HG03175 (cell line): ENCODE data around the gene CDH13.

Experiments
- ATAC-seq: cut with Tn5 transposase; IDR thresholded peaks from one replicate; pipeline ENCODE4 v1.9.1; 2021; ENCODE audit warnings: mild to moderate bottlenecking, moderate library complexity; ENCODE audit not compliant: unreplicated experiment

The CDH13 gene

GRCh38 chr16:83768986-83769385 lies 1142.2 kb downstream of the CDH13 start:
- ATAC-seq, result no peak

DNA sequence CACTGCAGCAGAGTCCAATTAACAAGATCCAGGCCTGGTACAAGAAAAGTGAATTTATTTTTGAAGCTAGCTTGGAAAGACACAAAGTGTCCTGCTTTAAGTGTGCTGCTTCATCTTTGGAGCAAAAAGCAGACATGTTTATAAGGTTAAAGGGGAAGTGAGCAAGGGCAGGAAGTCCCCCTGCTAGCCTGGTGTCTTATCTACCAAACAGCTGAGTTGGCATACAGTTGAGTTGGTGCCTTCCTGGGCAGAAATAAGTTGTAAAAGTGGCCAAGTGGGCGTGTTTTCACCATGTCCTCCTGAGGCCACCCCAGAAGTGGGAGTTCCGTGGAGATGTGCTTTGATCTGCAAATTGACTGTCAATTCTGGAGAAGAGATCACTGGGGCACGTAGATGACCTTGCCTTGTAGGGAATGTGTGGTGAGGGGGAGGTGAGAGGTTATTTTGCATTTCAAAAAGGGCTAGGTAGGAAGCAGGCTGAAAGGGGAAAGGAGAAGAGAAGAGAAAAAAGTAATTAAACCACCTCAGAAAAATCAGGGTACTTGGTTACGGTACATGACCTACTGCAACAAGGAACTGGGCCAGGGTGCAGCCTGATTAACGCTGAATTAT lies 1142.7 kb downstream of the CDH13 start:
- ATAC-seq, result no peak

DNA sequence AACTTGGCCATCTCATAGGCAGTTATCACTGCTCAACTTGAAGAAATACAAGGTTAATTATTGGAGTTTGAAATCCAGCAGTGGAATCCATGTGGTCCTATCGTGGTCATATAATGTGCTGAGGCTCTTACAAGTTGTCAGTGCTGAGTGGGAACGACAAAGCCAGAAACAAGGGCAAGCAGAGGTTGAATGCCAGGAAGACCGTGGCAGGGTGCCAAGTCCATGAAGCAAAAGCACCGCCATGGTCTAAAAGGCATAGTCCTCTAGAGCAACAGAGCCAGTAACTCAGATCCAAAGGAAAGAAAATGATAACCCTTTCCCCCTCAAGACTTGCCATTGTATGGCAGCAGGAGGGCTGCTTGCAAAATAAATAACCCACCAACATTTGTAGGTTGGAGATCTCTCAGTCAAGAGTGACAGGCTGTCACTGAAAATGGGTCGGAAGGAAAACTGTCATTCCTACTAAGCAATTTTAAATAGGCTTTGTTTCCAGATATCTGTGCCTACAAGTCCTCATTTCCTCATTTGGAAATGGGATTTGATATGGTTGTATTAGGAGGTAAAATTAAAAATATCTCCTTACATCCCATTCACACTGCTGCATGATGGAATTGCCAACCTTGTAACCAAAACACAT lies 1144.7 kb downstream of the CDH13 start:
- no peak for ATAC-seq

GRCh38 chr16:83772806-83773205 lies 1146.0 kb downstream of the CDH13 start:
- ATAC-seq, result no peak

DNA sequence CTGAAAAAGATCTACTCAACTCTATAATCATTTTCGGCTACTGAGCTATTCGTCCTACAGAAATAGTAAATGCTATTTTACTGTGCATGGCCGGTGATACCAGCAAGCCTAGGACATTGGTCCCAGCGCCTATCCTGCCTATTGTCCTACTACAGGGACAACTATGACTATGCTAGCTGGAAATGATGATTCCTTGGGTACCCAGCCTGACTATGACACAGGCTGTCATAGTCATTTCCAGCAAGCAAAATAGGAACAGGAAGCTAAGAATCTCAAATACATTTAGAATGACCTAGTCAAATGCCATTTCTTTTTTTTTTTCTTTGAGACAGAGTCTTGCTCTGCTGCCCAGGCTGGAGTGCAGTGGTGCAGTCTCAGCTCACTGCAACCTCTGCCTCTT lies 1147.3 kb downstream of the CDH13 start:
- ATAC-seq, result no peak

- ATAC-seq, result no peak
Observed at GRCh38 chr16:83776944-83777343, 1150.2 kb downstream of the CDH13 start.

DNA sequence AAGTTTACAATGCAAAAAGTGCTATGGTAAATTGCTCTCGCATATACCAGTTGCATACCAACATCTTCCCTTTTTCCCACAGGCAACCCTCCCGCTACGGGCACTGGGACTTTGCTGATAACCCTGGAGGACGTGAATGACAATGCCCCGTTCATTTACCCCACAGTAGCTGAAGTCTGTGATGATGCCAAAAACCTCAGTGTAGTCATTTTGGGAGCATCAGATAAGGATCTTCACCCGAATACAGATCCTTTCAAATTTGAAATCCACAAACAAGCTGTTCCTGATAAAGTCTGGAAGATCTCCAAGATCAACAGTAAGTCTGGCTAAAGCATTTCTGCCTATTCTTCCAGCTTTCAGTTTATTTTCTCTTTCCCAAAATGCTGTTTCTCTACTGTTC lies 1153.1 kb downstream of the CDH13 start:
- ATAC-seq, result no peak

DNA sequence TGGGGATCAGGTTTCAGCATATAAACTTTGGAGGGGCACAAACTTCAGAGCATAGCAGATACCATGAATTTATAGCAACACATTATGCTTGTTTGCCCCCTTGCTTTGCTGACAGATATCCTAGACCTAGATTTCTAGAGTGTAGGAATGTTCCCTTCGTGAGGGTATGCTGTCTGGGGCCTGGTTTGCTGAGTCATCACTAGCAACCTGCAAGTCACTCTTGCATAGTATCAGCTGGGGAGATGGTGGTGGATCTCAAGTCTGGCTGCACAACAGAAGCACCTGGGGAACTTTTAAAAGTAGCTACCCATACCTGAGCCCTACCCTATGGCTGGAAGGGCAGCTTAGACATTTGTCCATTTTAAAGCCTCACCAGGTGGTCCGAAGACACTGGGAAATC lies 1158.7 kb downstream of the CDH13 start:
- ATAC-seq, result no peak

GRCh38 chr16:83789642-83790401 lies 1163.1 kb downstream of the CDH13 start:
- ATAC-seq, result peak; percentile 45

GRCh38 chr16:83791916-83792315 lies 1165.1 kb downstream of the CDH13 start:
- ATAC-seq, result no peak

DNA sequence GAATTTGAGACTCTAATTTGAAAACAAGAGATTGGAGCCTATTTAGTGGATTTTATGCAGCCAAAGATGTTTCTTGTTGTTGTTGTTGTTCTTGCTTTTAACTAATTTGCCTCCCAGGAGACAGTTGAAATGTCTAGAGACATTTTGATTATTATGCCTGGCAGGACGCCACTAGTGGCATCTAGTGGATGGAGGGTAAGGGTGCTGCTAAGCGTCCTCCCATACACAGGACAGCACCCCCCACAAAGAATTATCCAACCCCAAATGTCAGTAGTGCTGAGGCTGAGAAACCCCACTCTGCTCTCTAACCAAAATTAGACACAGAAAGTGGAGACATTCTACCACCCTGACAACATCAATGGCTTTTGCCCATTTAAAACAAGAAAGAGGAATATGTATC lies 1165.6 kb downstream of the CDH13 start:
- ATAC-seq, result no peak

- ATAC-seq, result no peak
Observed at GRCh38 chr16:83793179-83793578, 1166.4 kb downstream of the CDH13 start.

DNA sequence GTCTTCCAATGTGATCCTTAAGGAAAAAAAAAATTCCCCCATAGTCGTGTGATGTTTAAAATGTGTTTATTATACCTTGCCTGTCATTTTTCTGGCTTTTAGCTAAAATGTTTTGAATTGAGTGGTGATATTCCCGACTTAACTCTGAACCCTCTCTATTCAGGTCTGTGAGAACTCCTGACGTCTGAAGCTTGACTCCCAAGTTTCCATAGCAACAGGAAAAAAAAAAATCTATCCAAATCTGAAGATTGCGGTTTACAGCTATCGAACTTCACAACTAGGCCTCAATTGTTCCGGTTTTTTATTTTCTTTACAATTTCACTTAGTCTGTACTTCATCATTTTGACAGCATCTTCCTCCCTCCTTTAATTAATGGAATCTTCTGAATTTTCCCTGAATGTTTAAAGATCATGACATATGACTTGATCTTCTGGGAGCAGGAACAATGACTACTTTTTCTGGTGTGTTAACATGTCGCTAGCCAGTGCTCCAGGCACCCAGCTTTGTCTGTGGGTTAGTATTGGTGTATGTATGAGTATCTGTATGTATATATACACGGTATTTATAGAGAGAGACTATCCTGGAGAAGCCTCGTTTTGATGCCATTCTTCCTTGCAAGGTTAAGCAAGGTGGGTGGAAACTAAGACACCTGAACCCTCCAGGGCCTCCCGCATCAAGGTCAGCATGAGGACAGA lies 1168.2 kb downstream of the CDH13 start:
- ATAC-seq, result no peak

GRCh38 chr16:83797013-83797412 lies 1170.2 kb downstream of the CDH13 start:
- no peak for ATAC-seq

DNA sequence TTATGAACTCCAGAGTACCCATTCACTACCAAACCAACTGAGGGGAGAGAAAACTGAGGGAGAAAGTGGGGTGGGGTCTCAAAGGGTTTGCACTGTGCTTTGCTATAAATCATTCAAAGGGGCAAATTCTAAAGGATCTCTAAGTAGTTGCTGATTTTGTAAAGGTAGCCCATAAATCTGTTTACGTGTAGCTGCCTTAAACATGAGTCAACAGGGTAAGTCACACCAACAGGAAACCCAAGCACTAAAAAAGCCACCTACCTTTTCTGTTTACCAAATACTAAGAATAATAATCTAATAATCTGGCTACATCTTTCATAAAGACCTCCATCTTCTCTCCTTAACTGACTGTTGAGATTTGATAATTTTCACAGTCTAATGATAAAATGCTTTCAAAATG lies 1172.6 kb downstream of the CDH13 start:
- ATAC-seq, result no peak

DNA sequence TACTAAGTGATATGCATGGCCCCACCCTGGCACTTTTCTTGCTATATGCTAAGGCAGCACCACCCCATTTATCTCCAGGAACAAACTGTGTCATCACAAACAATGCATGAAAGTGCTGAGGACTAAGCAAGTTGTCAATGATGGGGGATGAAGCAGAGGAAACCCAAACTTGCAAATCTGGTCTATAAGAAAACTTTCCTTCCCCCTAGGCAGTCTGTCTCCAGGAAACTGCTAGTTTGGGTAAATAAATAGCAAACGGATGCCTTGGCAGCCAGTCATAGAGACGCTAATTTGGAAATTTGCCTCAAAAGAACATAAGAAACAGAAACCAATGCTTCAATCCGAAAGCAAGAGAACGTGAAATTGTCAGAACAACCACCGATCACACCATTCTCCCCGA lies 1175.4 kb downstream of the CDH13 start:
- ATAC-seq, result peak; percentile 60

DNA sequence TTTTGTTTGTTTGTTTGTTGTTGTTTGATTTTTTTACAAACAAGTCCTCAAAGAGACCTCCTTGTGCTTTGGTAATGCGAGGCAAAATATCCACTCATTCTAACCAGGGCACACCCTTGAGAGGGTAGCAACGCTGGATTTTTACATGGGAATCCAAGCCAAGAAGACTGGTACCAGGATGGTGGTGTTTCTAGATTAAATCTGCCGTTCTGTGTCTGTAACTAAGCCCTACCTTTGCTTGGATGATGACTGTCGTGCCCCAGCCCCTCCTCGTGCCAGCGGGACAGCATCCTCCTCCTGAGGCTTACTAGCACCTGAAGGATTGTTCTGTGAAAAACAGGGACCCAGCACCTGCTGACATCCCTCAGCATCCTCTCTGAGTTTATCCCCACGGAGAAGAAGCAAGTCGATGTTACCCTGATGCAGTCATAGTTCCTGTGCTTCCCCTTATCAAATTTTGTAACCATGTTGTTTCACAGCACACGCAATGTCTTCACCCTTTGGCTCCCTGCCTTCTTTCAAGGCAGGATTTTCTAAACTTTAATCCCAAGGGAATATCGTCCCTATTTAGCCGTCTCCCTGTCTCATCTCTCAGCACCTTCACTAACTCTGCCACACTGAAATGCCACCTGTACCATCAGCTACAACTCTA lies 1175.9 kb downstream of the CDH13 start:
- ATAC-seq, result no peak

DNA sequence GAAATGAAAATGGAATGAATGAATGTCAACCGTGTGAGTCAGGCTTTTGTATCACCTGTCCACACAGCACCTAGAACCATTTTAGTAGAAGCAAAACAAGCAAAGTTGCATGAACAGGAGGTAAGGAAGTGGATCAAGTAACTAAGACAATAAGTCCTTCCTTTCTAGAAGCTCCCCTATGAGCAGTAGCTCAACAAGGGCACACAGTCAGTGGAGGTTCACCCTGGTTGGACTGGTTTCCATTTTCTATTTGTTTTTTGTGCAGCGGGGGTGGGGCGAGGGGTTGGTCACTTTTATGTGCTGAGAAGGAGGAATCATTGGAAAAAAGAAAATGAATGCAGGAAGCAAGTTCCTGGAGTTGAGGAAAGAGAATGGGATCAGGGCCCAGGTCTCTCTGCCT lies 1177.0 kb downstream of the CDH13 start:
- ATAC-seq, result no peak

- no peak for ATAC-seq
Observed at GRCh38 chr16:83804366-83804765, 1177.6 kb downstream of the CDH13 start.

DNA sequence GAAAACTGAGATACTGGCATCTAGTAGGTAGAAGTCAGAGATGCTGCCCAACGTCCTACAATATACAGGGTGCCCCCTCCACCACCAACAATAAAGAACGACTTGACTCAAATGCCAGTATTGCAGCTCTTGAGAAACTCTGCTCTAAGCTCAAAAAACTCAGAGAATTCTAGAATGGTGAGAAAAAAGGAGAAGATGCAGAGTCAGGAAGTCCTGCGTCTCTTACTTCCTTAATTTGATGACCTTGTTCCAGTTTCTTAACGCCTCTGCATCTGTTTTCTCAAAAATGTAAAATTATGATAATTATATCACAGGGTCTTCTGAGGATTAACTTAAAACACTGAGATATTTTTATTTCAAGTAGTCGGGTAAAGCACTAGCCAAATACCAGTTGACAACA lies 1179.3 kb downstream of the CDH13 start:
- ATAC-seq, result no peak

DNA sequence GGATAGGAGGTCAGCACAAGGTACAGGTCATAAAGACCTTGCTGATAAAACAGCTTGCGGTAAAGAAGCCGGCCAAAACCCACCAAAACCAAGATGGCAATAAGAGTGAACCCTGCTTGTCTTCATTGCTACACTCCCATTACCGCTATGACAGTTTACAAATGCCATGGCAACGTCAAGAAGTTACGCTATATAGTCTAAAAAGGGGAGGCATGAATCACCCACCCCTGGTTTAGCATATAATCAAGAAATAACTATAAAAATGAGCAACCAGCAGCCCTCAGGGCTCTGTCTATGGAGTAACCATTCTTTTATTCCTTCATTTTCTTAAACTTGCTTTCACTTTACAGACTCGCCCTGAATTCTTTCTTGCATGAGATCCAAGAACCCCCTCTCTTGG lies 1180.0 kb downstream of the CDH13 start:
- ATAC-seq, result no peak
